Measurements from ENCODE around the gene APCDD1L. TPM values are rescaled to one million over a fixed set of nuclear protein-coding genes. Genes with fewer than 3 reads are reported as not detected.
"Not testable (repeated sequence)": the region's sequence is repeated elsewhere in the genome, so short reads cannot be mapped to it uniquely, and the experiment has no call there.

APCDD1L gene
- total RNA-seq, 1 donor from 2014 or later: 16.4 TPM

- Mint-ChIP-seq H3K4me1 (ENCODE audit: low read depth, unreplicated experiment) (peaks cover 24% of the 10 kb centered on the region), H3K27ac (ENCODE audit: unreplicated experiment) (no peak overlapping the region), H3K36me3 (ENCODE audit: low read depth, unreplicated experiment) (peaks cover 8% of the 10 kb centered on the region), H3K9me3 (ENCODE audit: unreplicated experiment) (peaks cover 1% of the 10 kb centered on the region), H3K4me3 (ENCODE audit: unreplicated experiment) (no peak overlapping the region), H3K27me3 (ENCODE audit: low read depth, unreplicated experiment) (no peaks in the 10 kb centered on the region)
- Histone ChIP-seq H3K4me3 (ENCODE audit: insufficient read depth, low read depth, low read length) (no peak overlapping the region), H3K9me3 (ENCODE audit: insufficient read depth, low read depth, low read length) (no peaks in the 10 kb centered on the region), H3K4me2 (ENCODE audit: low read length) (no peak overlapping the region), H4K20me1 (ENCODE audit: insufficient read depth, low read length) (no peaks in the 10 kb centered on the region), H3K79me2 (ENCODE audit: insufficient read depth, low read length) (no peaks in the 10 kb centered on the region), H3K27me3 (ENCODE audit: insufficient read depth, low read length) (no peaks in the 10 kb centered on the region), H3K27ac (ENCODE audit: low read depth, low read length) (peak overlapping the region; percentile 87), H2AFZ (ENCODE audit: low read depth, low read length) (no peak overlapping the region), H3K4me1 (ENCODE audit: insufficient read depth, low read length) (peaks cover 37% of the 10 kb centered on the region), H3K9ac (ENCODE audit: low read length) (no peak overlapping the region), H3K36me3 (ENCODE audit: insufficient read depth, low read length) (no peaks in the 10 kb centered on the region)
- FAIRE-seq: no peak
- TF ChIP-seq, protein P1, sequence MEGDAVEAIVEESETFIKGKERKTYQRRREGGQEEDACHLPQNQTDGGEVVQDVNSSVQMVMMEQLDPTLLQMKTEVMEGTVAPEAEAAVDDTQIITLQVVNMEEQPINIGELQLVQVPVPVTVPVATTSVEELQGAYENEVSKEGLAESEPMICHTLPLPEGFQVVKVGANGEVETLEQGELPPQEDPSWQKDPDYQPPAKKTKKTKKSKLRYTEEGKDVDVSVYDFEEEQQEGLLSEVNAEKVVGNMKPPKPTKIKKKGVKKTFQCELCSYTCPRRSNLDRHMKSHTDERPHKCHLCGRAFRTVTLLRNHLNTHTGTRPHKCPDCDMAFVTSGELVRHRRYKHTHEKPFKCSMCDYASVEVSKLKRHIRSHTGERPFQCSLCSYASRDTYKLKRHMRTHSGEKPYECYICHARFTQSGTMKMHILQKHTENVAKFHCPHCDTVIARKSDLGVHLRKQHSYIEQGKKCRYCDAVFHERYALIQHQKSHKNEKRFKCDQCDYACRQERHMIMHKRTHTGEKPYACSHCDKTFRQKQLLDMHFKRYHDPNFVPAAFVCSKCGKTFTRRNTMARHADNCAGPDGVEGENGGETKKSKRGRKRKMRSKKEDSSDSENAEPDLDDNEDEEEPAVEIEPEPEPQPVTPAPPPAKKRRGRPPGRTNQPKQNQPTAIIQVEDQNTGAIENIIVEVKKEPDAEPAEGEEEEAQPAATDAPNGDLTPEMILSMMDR (IDR thresholded peaks at IDR 0.05; ENCODE audit: insufficient read depth, low read depth, low read length): no peak
- TF ChIP-seq EZH2 (IDR thresholded peaks at IDR 0.05; ENCODE audit: insufficient read depth, low read length): no peak
- DNase-seq (ENCODE audit: low read depth): no peak
Measured at GRCh38 chr20:58543274-58543673, 28.1 kb upstream of the APCDD1L start.

- FAIRE-seq (no peak), DNase-seq (ENCODE audit: low read depth) (peak; percentile 55)
- Histone ChIP-seq H4K20me1 (ENCODE audit: insufficient read depth, low read length) (no peaks in the 10 kb centered on the region), H3K4me2 (ENCODE audit: low read length) (peak overlapping the region; percentile 48), H3K27me3 (ENCODE audit: insufficient read depth, low read length) (no peaks in the 10 kb centered on the region), H3K79me2 (ENCODE audit: insufficient read depth, low read length) (no peaks in the 10 kb centered on the region), H3K27ac (ENCODE audit: low read depth, low read length) (peak overlapping the region; percentile 87), H3K9ac (ENCODE audit: low read length) (peak overlapping the region; percentile 64), H3K9me3 (ENCODE audit: insufficient read depth, low read depth, low read length) (no peaks in the 10 kb centered on the region), H3K4me3 (ENCODE audit: insufficient read depth, low read depth, low read length) (peak overlapping the region; percentile 17), H3K36me3 (ENCODE audit: insufficient read depth, low read length) (no peaks in the 10 kb centered on the region), H2AFZ (ENCODE audit: low read depth, low read length) (no peak overlapping the region), H3K4me1 (ENCODE audit: insufficient read depth, low read length) (peaks cover 30% of the 10 kb centered on the region)
- Mint-ChIP-seq H3K27me3 (ENCODE audit: low read depth, unreplicated experiment) (no peaks in the 10 kb centered on the region), H3K9me3 (ENCODE audit: unreplicated experiment) (peaks cover 1% of the 10 kb centered on the region), H3K4me1 (ENCODE audit: low read depth, unreplicated experiment) (peaks cover 17% of the 10 kb centered on the region), H3K36me3 (ENCODE audit: low read depth, unreplicated experiment) (peaks cover 12% of the 10 kb centered on the region), H3K4me3 (ENCODE audit: unreplicated experiment) (no peak overlapping the region), H3K27ac (ENCODE audit: unreplicated experiment) (peak overlapping the region; percentile 47)
- TF ChIP-seq, protein P1 (IDR thresholded peaks at IDR 0.05; ENCODE audit: insufficient read depth, low read depth, low read length): no peak
- no peak for TF ChIP-seq EZH2 (IDR thresholded peaks at IDR 0.05; ENCODE audit: insufficient read depth, low read length)
Measured at GRCh38 chr20:58542411-58543095, 27.4 kb upstream of the APCDD1L start.

DNA sequence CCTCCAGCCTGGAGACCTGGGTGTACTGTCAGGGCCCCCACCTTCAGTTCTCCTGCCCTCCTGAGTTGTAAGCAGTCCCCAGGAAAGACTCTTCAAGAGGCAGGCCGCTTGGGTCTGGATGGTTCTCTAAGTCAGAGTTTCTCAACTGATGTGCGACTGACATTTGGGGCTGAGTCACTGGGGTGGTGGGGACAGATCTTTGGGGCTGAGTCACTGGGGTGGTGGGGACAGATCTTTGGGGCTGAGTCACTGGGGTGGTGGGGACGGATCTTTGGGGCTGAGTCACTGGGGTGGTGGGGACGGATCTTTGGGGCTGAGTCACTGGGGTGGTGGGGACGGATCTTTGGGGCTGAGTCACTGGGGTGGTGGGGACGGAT is 26.8 kb upstream of the APCDD1L start:
- not testable (repeated sequence) for H3K4me3 ChIP-seq (ENCODE audit: insufficient read depth, low read depth, low read length); H3K4me2 ChIP-seq (ENCODE audit: low read length); H2AFZ ChIP-seq (ENCODE audit: low read depth, low read length); H4K20me1 ChIP-seq (ENCODE audit: insufficient read depth, low read length); H3K79me2 ChIP-seq (ENCODE audit: insufficient read depth, low read length); H3K4me3 Mint-ChIP-seq (ENCODE audit: unreplicated experiment); FAIRE-seq; H3K27me3 Mint-ChIP-seq (ENCODE audit: low read depth, unreplicated experiment); H3K27me3 ChIP-seq (ENCODE audit: insufficient read depth, low read length); H3K36me3 ChIP-seq (ENCODE audit: insufficient read depth, low read length); H3K9me3 Mint-ChIP-seq (ENCODE audit: unreplicated experiment); H3K9me3 ChIP-seq (ENCODE audit: insufficient read depth, low read depth, low read length)
- Mint-ChIP-seq H3K36me3 (ENCODE audit: low read depth, unreplicated experiment) (peaks cover 12% of the 10 kb centered on the region), H3K27ac (ENCODE audit: unreplicated experiment) (peak overlapping the region; percentile 83), H3K4me1 (ENCODE audit: low read depth, unreplicated experiment) (peaks cover 12% of the 10 kb centered on the region)
- Histone ChIP-seq H3K4me1 (ENCODE audit: insufficient read depth, low read length) (peaks cover 25% of the 10 kb centered on the region), H3K27ac (ENCODE audit: low read depth, low read length) (peak overlapping the region; percentile 83), H3K9ac (ENCODE audit: low read length) (peak overlapping the region; percentile 45)
- peak; percentile 70 for DNase-seq (ENCODE audit: low read depth)
